Bronchial epithelial cell (primary cell): ENCODE measurements around the gene PYGB. TPM values are rescaled to one million over a fixed set of nuclear protein-coding genes. Genes with fewer than 3 reads are reported as not detected.

Experiments used
- DNase-seq: peaks from one replicate; pipeline ENCODE4 v3.0.0-alpha.2; 2010; ENCODE audit warnings: low read depth
- FAIRE-seq: peaks from 2 replicates; lab custom pipeline; 2011; peaks lifted over from hg19 to GRCh38; lab: Jason Lieb, UNC
- H3K27me3 ChIP-seq: 2 replicates; pipeline ENCODE4 v1.5.1; 2011; ENCODE audit warnings: low read length; ENCODE audit not compliant: control insufficient read depth, insufficient read depth
- H3K36me3 ChIP-seq: 2 replicates; pipeline ENCODE4 v1.5.1; 2011; ENCODE audit warnings: low read length; ENCODE audit not compliant: control insufficient read depth, insufficient read depth
- H3K4me3 ChIP-seq: 2 replicates; pipeline ENCODE4 v1.5.1; 2011; ENCODE audit warnings: mild to moderate bottlenecking, low read depth, low read length, control low read depth
- total RNA-seq: library from RNA; depleted of rRNA; stranded (reverse); fragments of >200 nt; gene quantifications from 2 replicates; pipeline ENCODE4 v1.2.1, GENCODE V29; 2014
- TF ChIP-seq, protein P1 (sequence below): IDR thresholded peaks from 2 replicates; pipeline ENCODE4 v1.5.1; 2011; ENCODE audit warnings: mild to moderate bottlenecking, moderate library complexity, low read length, control low read depth, inconsistent platforms; ENCODE audit not compliant: insufficient read depth, severe bottlenecking

Gene PYGB
- total RNA-seq, 1 donor from 2014 or later = 213 TPM

DNA sequence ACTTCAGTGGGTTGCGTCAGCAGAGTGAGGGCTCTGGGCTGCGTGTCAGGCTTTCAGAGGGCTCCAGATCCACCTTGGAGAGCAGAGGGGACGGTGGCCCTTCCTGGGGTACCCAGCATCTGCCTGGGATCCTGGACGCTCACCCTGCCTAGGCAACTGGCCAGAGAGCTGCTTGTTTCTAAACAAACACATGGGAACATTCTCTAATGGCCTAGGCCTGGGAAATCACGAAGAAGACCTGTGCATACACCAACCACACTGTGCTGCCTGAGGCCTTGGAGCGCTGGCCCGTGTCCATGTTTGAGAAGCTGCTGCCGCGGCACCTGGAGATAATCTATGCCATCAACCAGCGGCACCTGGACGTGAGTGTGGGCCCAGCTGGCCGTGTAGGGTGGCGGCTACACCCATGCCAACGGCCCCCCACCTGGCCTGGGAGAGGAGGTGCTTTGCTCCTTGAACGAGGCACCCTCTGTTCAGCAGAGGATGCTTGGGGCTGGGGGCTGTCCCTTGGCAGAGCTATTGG is 32.2 kb downstream of the PYGB start:
- no peak for FAIRE-seq
- peaks cover 77% of the 10 kb centered on the region for H3K36me3 ChIP-seq
- no peak overlapping the region for H3K4me3 ChIP-seq
- DNase-seq = no peak
- TF ChIP-seq, protein P1, sequence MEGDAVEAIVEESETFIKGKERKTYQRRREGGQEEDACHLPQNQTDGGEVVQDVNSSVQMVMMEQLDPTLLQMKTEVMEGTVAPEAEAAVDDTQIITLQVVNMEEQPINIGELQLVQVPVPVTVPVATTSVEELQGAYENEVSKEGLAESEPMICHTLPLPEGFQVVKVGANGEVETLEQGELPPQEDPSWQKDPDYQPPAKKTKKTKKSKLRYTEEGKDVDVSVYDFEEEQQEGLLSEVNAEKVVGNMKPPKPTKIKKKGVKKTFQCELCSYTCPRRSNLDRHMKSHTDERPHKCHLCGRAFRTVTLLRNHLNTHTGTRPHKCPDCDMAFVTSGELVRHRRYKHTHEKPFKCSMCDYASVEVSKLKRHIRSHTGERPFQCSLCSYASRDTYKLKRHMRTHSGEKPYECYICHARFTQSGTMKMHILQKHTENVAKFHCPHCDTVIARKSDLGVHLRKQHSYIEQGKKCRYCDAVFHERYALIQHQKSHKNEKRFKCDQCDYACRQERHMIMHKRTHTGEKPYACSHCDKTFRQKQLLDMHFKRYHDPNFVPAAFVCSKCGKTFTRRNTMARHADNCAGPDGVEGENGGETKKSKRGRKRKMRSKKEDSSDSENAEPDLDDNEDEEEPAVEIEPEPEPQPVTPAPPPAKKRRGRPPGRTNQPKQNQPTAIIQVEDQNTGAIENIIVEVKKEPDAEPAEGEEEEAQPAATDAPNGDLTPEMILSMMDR = no peak
- H3K27me3 ChIP-seq = no peaks in the 10 kb centered on the region

DNA sequence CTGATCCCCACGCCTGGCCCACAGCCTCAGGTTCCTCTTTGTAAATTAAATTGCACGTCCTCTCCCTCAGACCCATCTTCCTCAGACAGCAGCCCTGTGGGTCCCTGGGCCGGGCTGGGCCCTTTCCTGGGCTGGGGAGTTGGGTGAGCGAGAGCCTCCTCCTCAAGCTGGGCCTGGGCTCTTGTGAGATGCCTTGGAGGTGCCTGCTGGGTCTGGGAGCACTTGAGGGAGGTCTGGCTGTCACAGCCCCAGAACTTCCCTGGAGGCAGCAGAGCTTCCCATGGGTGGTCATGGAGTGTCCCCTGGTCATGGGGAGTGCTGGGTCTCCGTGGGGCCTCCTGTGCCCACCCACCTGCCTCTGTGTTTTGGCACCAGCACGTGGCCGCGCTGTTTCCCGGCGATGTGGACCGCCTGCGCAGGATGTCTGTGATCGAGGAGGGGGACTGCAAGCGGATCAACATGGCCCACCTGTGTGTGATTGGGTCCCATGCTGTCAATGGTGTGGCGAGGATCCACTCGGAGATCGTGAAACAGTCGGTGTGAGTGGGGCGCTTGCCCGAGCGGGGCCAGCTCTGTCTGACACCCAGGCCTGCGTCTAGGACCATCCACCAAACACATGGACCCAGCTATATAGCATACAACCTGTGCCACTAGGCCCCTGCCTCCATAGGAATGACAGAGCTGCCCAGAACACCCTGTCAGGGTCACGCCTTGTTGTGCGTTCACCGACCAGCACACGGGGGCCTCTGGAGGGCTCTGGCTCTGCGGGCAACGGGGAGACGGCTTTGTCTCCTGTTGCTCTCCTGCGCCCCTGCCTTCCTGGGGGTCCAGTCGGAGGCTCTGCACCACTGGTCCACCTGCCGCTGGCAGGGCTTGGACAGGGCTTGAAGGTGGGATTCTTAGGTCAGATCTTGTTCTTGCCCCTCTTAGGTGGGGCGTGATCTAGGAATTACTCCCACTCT is 33.0 kb downstream of the PYGB start:
- H3K36me3 ChIP-seq = peaks cover 82% of the 10 kb centered on the region
- DNase-seq (no peak), FAIRE-seq (no peak)
- no peaks in the 10 kb centered on the region for H3K27me3 ChIP-seq
- TF ChIP-seq, protein P1 = no peak
- no peak overlapping the region for H3K4me3 ChIP-seq

DNA sequence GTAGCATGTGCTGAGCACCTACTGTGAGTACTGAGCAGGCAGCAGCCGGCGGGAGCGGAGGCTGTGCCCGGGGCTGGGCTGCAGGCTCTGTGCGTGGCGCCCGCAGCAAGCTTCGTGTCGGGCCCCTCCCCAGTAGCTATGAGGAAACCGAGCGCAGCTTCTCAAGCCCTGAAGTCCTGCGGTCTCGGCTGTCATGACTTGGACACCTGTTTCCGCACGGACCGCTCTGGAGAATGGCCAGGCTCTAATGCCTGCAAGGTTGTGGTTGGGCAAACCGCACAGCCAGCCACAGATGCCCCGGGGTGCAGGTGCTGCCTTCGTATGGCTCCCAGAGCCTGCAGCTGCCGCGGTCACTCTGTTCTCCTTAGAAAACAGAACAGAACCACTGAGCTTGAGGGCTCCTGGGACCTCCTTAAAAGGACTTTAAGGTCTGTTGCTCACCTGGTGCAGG is 33.7 kb downstream of the PYGB start:
- TF ChIP-seq, protein P1 = no peak
- DNase-seq (no peak), FAIRE-seq (no peak)
- no peaks in the 10 kb centered on the region for H3K27me3 ChIP-seq
- H3K4me3 ChIP-seq = no peak overlapping the region
- peaks cover 84% of the 10 kb centered on the region for H3K36me3 ChIP-seq

DNA sequence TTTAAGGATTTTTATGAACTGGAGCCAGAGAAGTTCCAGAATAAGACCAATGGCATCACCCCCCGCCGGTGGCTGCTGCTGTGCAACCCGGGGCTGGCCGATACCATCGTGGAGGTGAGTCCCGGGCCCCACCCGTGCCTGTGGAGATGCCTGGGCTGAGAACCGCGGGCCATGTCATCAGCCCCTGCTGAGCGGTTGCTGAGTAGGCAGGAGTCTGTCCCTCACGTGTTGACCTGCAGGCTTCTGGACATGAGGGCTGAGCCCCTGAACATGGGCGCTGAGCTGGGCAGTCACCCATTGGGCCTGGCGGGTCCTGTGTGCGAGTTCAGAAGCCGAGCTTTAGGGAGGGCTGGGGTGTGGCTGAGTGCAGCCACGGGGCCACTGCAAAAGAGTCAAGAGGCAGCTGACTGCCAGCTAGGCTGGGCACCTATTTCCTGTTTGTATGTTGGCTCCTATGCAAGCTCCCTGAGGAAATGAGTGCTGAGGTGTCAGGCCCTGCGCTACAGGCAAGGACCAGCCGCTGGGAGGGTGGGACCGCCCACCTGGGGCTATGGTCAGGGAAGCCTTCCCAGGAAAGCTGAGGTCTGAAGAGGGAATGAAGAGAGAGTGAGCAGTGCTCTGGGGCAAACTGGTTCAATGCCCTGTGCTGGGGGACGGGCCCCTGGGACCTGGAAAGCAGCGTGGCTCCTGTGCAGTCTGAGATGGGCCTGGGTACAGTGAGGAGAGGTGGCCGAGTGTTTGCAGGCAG is 34.3 kb downstream of the PYGB start:
- DNase-seq (no peak), FAIRE-seq (no peak)
- H3K27me3 ChIP-seq = no peaks in the 10 kb centered on the region
- H3K4me3 ChIP-seq = no peak overlapping the region
- peaks cover 84% of the 10 kb centered on the region for H3K36me3 ChIP-seq
- TF ChIP-seq, protein P1 = no peak

DNA sequence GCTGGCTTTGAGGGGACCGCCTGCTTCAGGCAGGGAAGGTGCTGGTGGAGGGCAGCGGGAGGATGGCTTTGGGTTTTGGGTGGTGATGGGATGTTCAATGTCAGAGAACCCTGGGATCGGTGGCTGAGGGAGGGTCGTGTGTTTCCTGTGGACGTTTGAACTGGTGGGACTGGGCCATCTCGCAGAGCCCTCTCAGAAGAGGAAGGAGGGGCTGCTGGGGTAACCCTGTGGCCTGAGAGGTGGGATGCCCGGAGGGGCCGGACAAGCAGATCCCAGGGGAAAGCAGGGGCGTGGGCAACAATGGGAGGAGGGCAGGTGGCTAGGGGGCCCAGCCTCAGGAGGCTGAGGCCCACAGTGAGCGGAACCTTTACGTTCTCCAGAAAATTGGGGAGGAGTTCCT is 34.9 kb downstream of the PYGB start:
- DNase-seq = no peak
- H3K27me3 ChIP-seq = no peaks in the 10 kb centered on the region
- FAIRE-seq = no peak
- TF ChIP-seq, protein P1 = no peak
- peaks cover 82% of the 10 kb centered on the region for H3K36me3 ChIP-seq
- no peak overlapping the region for H3K4me3 ChIP-seq
